HG02870 (cell line): ENCODE results near the gene NELFB.
"Not testable (repeated sequence)": the region's sequence is repeated elsewhere in the genome, so short reads cannot be mapped to it uniquely, and the experiment has no call there.

Source experiments
- ATAC-seq: cut with Tn5 transposase; IDR thresholded peaks from one replicate; pipeline ENCODE4 v1.9.1; 2021; ENCODE audit warnings: mild to moderate bottlenecking, moderate library complexity; ENCODE audit not compliant: unreplicated experiment

NELFB gene

DNA sequence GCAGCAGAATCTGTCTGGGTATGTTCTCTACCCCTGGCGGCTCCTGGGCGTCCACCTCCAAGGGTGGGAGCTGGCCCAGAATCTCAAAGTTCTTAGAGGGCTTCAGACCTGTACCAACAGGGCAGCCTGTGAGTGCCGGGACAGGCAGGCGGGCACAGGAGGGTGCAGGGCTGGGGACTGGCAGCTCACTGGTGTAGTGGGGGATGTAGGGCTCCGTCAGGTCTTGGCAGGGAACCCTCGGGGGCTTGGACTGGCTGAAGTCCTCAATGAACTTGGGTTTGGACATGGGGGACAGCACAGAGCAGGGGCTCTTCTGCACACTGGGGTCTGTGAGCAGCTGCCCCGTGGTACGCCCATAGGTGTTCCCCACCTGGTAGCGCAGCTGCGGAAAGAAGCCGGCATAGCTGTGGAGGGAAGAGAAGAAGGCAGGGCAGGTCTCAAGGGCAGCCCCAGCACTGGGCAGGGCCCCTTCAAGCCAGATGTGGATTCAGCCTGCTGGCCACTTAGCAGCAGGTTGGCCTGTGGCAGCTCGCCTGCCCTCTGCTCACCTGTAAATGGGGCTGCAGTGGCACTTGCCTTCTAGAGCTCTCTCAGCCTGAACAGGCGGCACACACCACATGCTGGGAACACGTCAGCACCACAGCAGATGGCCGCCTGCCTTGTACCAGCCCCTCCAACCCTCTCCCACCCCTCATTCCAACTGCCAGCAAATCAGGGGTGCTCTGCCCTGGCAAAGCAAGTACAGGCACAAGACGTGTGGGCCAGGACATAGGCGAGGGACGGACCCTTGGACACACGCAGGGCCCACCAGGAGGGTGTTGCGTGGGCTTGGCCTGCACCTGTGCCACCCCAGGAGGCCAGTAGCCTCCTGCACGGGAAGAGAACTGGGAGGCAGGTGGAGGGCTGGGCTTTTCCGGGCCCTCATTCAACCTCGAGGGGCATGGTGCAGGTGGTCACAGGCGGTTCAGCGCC is 9.4 kb upstream of the NELFB start:
- ATAC-seq: no peak

DNA sequence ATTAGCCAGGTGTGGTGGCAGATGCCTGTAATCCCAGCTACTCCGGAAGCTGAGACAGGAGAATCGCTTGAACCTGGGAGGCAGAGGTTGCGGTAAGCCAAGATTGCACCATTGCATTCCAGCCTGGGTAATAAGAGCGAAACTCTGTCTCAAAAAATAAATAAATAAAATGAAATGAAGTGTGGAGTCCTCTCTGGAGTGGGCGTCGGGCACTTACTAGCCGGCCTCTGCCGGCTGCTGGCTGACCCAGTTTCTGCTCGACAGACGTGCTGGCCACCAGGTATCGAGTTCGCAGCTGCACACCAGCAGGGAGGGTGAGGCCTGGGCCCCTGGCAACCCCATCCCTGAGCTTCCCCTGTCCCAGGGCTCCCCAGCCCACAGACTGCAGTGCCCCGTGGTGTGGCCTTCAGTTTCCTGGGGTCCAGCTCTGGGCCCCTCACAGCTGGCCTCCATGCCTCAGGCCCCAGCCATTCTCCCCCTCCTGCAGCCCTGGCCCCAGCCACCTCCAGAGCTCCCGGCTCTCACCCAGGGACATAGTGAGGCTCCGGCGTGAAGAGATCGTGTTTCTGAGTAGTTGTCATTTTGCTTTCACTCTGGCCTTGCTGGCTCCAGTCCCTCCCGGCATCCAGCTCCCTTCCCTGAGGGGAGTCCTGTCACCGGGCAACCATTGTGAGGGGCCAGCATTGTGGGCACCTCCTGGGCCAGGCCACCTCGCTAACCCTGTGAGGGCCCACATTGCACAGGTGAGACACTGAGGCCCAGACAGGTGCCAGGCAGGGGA is 7.8 kb upstream of the NELFB start:
- no peak for ATAC-seq

DNA sequence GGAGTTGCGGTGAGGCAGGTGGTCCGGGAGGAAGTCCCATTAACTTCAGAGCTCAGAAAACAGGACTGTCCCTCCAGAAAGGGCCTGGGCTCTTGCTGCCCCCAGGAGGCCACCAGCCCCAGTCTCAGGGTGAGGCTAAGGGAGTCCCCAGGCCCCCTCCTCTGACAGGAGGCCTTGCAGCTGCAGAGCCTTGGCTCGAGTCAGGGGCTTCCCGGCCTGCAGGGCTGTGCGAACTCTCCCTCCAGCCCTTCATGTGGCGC is 7.3 kb upstream of the NELFB start:
- no peak for ATAC-seq

DNA sequence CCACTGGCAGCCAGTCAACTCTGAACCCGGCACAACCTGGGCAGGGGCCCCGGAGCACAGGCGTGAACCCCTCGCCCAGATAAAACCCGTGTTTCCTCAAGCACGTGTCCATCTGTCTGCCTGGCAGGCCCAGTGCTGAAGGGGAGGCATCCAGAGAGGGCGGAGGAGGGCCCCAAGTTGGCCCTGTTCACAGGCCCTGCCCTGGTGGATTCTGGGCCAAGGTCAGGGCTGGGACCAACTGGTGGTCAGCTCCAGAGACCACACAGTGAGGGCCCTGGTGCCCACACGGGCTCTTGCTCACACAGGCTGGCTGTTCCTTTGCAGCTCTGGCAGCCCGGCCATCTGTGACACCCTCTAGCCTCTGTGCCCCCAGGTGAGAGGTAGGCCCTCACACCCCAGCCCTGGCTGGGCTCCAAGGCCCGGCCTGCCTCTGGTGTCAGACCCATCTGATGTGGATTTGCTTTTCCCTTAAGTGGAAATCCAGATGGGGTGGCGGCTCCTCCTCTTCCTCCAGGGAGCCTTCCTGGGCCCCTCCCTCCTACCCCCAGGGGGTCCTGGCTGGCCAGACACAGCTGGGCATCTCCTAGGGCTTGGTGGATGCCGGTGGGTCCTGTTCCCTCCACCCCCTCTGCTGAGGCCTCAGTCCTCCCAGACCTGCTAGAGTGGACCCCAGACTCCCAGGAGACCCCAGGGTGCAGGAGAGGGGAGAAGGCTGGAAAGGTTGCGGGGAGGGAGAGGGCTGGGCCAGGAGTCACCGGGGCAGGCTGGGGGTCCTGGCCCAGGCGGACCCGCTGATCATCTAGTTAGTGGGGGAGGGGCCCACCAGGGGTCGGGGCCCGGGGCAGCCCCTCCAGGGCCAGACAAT is 4.6 kb upstream of the NELFB start:
- ATAC-seq: no peak

DNA sequence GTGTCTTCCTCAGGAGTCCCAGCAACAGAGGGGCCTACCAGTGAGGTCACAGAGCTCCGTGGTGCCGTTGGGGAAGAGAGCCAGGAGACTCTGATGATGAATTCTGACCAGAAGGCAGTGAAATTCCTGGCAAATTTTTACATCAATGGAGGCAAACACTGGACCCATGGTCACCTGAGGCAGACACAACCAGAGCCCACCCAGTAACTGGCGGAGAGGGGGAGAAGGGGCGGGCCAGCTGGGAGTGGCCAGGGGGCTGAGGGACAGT is 4.0 kb upstream of the NELFB start, which contains the start of gene STPG3:
Gene STPG3, plus strand, starts transcription at position 93 of the 268 bp plus-strand sequence. Its CDS starts 1 bp downstream, at position 94.
- no peak for ATAC-seq

DNA sequence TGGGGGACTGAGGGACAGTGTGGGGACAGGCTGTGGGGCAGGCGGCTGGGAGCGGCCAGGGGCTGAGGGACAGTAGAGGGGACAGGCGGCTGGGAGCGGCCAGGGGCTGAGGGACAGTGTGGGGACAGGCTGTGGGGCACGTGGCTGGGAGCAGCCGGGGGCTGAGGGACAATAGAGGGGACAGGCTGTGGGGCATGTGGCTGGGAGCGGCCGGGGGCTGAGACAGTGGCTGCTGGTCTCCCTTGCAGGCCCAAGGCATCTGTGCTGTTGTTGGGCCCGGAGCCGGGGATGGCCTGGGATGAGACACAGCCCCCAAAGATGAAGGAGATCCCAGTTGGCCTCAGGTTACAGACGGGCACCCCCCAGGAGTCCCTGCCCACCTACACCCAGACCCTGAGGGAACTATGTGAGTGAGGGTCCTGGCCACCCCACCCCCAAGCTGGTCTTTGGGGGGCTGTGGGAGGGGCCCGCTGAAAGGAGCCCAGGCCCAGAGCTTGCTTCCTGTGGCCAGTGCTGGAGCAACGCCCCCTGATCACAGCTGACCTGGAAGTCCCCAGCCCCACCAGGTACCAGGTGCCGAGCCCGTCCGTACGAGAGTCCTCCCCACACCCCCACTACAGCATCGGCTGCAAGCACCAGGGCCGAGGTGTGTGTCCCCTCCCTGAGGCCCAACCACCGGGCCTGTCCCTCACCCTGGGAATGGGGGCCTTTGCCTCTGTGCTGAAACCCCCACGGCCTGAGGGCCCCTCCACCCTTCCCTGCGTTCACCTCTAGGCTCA is 3.4 kb upstream of the NELFB start:
- no peak for ATAC-seq

DNA sequence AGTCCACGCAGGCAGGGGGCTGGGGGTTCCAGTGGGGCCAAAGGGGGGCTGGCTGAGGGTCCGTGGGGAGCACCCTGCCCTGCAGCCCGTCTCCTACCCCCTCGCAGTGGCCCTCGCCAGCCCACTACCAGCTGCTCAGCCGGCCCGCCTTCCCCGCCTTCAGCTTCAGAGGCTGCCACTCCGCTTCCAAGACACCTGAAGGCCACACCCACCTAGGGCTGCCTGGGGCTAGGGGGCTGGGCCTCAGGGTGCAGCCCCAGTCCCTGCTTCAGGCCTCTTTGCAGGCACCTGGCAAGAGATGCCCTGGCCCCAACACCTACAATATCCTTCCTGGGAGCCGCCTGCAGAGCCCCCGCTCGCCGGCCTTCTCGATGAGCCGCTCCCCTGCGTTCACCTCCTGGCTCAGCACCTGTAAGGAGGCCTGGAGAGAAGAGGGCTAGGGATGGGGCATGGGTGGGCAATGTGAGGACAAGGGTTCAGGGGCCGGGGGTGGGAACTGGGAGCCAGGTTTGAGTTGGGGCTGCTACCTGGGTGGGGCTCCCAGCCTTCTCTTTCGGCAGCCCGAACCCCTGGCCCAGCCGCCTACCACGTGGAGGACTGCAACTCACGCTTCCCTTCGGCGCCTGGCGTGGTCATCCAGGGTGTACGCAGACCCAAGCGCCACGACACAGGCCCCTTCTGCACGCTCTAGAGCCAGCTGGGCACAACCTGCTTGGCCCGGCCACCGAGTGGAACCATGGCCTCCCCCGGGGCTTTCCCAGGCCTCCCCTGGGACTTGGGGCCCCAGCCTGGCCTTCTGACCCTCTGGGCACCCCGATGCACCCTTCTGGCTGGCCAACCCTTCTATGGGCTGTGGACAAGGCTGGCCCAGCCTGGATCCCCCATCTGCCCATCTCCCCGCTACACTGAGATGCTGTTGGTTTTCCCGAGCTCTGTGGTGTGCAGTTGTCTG is 2.3 kb upstream of the NELFB start:
- ATAC-seq: no peak

DNA sequence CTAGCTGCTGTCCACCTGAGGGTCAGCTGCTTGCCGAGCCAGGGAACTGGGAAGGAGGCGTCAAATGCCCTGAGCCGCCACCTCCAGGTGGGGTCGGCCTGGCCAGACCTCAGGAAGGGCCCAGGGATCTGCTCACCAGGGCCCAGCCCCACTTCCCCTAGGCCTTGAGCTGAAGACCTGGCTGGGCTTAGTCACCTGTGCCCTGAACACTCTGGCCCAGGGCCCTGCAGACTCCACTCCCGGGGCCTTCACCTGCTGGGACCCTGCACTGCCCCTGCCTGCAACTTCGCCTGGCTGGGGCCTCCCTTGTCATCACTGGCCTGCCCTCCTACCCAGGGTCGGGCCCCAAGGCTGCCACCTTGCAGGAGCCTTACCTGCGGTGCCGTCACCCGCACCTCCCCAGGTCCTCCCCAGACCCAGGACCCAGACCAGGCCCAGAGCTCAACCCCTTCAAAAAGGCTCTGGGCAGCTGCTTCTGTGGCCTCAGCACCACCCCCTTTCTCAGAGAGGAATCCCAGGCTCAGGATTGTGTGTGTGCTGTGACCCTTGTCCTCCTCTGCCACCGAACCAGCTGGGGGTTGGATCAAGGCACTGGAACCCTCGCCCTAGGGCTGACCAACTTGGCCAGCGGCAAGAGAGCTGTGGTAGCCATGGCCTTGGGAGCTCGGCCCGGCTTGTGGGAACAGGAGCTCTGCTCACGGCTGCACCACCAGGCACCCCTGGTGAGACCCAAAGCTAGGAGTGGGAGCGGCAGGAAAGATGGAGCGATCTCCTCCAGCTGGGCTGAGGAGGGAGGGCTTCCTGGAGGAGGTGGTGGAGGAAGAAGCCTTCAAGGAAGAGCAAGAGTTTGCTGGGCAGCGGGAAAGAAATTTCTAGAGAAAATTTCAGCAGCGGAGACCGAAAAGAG is 1.2 kb upstream of the NELFB start:
- no peak for ATAC-seq

GRCh38 chr9:137255448-137256114 is 454 bp downstream of the NELFB start:
- no peak for ATAC-seq

DNA sequence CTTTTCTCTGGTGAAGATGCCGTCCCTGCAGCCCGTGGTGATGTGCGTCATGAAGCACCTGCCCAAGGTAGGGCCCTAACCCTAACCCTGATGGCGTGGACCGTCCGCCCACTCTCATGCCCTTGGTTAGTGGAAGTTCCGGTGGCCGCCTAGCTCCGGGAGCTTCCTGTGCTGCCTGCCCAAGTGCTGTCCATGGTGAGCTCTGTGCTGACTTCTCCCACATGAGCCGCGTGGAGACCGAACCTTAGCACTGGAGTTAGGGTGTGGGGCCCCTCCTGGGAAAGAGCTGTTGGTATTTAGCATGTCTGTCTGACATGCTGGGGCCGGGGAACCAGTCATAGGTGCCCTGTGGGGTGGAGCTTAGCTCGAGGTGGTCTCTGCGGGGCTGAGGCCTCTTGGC is 1.2 kb downstream of the NELFB start:
- ATAC-seq: no peak

DNA sequence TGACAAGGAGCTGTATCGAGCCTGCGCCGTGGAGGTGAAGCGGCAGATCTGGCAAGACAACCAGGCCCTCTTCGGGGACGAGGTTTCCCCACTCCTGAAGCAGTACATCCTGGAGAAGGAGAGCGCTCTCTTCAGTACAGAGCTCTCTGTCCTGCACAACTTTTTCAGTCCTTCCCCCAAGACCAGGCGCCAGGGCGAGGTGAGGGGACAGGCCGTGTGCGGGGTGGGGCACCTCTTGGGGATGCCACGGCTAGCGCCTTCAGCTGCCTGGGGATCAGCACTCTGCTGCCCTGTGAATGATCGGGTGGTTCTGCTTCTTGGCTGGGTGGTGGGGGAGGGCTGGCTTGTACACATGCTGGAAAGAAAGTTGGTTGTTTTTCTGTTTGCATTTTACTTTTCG is 1.7 kb downstream of the NELFB start:
- ATAC-seq: no peak

DNA sequence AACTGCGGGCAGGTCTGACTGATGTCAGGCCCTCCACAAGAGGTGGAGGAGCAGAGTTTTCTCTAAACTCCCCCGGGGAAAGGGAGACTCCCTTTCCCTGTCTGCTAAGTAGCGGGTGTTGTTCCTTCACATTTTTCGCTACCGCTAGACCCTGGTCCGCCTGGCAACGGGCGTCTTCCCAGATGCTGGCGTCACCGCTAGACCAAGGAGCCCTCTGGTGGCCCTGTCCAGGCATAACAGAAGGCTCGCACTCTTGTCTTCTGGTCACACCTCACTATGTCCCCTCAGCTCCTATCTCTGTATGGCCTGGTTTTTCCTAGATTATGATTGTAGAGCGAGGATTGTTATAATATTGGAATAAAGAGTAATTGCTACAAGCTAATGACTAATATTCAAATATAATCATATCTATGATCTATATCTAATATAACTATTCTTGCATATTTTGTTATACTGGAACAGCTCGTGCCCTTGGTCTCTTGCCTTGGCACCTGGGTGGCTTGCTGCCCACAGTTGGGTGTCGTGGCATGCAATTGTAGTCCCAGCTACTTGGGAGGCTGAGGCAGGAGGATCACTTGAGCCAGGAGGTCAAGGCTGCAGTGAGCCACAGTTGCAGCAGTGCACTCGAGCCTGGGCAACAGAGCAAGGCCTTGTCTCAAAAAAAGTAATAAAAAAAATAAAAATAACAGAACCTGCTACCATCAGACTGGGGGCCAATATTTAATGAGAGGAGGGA is 7.2 kb downstream of the NELFB start:
- not testable (repeated sequence) for ATAC-seq

DNA sequence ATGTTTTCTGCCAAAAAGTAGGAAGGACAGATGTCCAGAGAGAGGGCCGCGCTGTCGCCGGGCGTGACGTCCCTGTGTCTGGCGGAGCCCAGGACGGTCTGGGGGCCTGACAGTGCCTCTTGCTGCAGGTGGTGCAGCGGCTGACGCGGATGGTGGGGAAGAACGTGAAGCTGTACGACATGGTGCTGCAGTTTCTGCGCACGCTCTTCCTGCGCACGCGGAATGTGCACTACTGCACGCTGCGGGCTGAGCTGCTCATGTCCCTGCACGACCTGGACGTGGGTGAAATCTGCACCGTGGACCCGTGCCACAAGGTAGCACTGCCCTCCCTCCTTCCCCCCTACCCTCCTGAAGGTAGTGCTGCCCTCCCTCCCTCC is 7.8 kb downstream of the NELFB start:
- no peak for ATAC-seq

DNA sequence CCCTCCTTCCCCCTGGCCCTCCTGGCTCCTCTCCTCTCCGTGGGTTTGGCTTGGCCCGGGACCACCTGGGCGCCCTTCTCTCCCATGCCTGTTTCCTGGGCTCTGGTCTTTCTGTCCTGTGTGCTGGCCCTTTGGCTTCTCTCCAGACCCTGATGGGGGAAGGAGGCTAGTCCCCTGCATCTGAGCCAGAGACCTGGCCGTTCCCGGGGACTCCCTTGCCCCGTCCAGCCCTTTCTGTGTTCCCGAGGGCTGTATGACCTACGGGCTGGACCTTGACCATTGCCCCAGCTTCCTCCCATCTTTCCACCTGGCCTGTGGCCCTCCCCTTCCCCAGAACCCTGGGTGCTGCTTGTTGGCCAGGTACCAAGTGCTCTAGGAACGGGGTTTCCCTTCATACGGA is 8.4 kb downstream of the NELFB start:
- ATAC-seq: no peak

DNA sequence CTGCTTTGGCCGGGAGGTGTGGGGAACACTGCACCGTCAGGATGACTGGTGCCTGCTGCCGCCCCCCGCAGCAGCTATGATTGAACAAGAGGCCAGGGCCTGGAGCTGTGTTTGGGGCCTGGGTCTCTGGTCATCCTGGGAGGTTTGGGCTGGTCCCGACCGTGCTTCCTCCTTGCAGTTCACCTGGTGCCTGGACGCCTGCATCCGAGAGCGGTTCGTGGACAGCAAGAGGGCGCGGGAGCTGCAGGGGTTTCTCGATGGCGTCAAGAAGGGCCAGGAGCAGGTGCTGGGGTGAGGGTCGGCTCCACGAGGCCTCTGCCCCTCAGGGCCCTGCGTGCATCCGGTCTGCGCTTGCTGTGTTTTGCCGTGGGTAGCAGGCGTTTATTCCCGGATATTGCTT is 8.9 kb downstream of the NELFB start:
- ATAC-seq: no peak

DNA sequence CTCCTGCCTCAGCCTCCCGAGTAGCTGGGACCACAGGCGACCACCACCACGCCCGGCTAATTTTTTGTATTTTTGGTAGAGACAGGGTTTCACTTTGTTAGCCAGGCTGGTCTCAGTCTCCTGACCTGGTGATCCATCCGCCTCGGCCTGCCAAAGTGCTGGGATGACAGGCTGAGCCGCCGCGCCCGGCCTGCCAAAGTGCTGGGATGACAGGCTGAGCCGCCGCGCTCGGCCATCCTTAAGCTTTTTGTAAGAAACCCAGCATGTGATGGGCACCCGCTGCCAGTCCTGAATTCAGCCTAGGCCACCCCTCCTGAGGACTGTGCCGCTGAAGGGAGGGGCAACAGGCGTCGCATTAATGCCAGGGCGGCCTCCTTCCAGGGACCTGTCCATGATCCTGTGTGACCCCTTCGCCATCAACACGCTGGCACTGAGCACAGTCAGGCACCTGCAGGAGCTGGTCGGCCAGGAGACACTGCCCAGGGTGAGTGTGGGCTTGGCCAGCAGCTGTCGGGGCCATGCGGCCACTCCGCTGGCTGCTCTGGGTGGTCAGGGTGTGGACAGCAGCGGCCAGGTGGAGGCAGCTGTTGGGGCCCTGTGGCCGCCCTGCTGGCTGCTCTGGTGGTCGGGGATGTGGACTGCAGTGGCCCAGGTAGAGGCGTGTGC is 10.5 kb downstream of the NELFB start:
- no peak for ATAC-seq

- ATAC-seq: no peak
These were observed 11.0 kb downstream of the NELFB start for GRCh38 chr9:137266162-137266527.
